ENCODE results near the gene TMA16.

DNA sequence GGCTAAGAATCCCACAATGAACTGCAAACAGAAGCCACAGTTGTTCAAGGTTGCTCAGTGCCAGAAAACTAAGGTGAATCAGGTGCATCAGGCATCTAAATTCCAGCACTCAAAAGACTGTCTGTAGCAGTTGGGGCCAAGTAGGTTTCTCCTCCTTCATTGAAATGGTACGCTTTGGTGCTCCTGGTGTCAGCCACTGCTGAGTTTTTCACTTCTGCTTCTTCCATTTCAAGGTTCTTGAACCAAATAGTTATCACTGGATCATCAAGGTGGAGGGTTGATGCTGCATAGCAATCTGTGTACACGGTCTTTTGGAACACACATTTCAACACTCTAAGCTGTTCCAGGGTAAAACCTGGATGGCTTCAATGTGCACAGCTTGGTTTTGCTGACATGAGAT is 74.4 kb downstream of the TMA16 start:
- TF ChIP-seq SUZ12 (IDR thresholded peaks at IDR 0.05; ENCODE audit: extremely low read depth, insufficient read depth, insufficient read length), result no peak
- TF ChIP-seq ZNF274 (IDR thresholded peaks at IDR 0.05; ENCODE audit: low read depth, low read length), result no peak
- TF ChIP-seq YY1 (IDR thresholded peaks at IDR 0.05; ENCODE audit: insufficient read depth, insufficient read length), result no peak
